Measurements from ENCODE around the gene ZNF525.
"Not testable (repeated sequence)": the region's sequence is repeated elsewhere in the genome, so short reads cannot be mapped to it uniquely, and the experiment has no call there.

- TF ChIP-seq, protein P1, sequence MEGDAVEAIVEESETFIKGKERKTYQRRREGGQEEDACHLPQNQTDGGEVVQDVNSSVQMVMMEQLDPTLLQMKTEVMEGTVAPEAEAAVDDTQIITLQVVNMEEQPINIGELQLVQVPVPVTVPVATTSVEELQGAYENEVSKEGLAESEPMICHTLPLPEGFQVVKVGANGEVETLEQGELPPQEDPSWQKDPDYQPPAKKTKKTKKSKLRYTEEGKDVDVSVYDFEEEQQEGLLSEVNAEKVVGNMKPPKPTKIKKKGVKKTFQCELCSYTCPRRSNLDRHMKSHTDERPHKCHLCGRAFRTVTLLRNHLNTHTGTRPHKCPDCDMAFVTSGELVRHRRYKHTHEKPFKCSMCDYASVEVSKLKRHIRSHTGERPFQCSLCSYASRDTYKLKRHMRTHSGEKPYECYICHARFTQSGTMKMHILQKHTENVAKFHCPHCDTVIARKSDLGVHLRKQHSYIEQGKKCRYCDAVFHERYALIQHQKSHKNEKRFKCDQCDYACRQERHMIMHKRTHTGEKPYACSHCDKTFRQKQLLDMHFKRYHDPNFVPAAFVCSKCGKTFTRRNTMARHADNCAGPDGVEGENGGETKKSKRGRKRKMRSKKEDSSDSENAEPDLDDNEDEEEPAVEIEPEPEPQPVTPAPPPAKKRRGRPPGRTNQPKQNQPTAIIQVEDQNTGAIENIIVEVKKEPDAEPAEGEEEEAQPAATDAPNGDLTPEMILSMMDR (IDR thresholded peaks at IDR 0.05): not testable (repeated sequence)
- not testable (repeated sequence) for TF ChIP-seq POLR2AphosphoS5, EP300 (IDR thresholded peaks at IDR 0.05)
Observed at GRCh38 chr19:53395840-53396524, 30.5 kb downstream of the ZNF525 start.
